ENCODE results near the gene PNPLA2. TPM values are rescaled to one million over a fixed set of nuclear protein-coding genes. Genes with fewer than 3 reads are reported as not detected.
A peak's percentile ranks its signal among the peaks of the same experiment; 100 is the strongest.

The PNPLA2 gene
- total RNA-seq, 1 experiment from 2014 or later: 66.5 TPM

DNA sequence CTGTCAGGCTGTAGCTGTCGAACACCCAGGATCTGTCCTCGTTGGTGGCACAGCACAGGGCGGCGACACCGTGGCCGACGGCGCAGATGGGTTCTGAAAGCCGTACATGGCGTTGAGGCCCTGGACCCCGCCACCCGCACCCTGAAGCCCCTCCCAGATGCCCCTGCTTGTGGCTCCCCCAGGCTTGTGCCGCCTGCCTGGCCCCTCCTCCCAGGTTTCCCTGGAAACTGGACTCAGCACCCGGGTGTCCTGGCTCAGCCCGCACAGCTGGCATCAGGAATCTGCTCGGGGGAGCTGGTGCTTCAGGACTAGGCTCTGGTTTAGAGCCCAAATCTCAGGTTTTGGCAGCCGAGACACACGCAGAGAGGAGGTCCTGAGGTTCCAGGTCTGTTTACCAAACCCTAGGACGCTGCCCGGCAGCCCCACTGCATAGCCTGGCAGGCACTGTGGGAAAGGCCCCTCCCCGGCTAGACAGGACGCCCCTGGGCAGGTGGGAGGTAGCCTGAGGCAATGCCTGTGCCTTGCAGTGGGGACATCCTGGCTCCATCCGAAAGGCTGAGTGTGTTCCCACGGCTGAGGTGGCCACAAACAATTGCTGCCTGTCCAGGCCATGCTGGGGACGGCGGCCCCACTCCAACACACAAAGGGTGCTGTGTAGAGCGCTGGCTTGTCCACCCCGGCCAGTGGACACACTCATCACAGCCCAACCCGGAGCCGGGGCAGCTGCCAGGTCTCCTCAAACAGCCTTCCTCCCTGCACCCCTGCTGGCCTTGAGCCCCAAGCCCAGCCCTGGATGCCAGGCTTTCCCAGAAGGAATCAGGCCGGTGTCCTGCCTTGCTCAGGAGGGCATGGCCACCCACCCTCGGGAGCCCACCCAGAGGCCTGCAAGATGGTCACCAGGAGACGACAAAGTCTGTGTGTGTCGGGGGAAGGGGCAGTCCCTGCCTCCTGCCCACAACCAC, 46.0 kb upstream of the PNPLA2 start:
- no peak overlapping the region for H3K27ac Mint-ChIP-seq
- TF ChIP-seq GRHL2 (CRISPR knock-in tag; IDR thresholded peaks at IDR 0.05; ENCODE audit: insufficient replicate concordance, severe bottlenecking) (no peak), FOXJ3 (CRISPR knock-in tag; IDR thresholded peaks at IDR 0.05; ENCODE audit: borderline replicate concordance) (no peak), ZNF317 (CRISPR knock-in tag; IDR thresholded peaks at IDR 0.05; ENCODE audit: borderline replicate concordance, low read depth) (no peak), TEAD4 (CRISPR knock-in tag; IDR thresholded peaks at IDR 0.05) (no peak), ESRRA (CRISPR knock-in tag; IDR thresholded peaks at IDR 0.05; ENCODE audit: borderline replicate concordance) (no peak), ZNF671 (CRISPR knock-in tag; IDR thresholded peaks at IDR 0.05) (no peak), NR2C2 (CRISPR knock-in tag; IDR thresholded peaks at IDR 0.05) (no peak)
- TF ChIP-seq, protein P1, sequence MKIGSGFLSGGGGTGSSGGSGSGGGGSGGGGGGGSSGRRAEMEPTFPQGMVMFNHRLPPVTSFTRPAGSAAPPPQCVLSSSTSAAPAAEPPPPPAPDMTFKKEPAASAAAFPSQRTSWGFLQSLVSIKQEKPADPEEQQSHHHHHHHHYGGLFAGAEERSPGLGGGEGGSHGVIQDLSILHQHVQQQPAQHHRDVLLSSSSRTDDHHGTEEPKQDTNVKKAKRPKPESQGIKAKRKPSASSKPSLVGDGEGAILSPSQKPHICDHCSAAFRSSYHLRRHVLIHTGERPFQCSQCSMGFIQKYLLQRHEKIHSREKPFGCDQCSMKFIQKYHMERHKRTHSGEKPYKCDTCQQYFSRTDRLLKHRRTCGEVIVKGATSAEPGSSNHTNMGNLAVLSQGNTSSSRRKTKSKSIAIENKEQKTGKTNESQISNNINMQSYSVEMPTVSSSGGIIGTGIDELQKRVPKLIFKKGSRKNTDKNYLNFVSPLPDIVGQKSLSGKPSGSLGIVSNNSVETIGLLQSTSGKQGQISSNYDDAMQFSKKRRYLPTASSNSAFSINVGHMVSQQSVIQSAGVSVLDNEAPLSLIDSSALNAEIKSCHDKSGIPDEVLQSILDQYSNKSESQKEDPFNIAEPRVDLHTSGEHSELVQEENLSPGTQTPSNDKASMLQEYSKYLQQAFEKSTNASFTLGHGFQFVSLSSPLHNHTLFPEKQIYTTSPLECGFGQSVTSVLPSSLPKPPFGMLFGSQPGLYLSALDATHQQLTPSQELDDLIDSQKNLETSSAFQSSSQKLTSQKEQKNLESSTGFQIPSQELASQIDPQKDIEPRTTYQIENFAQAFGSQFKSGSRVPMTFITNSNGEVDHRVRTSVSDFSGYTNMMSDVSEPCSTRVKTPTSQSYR (CRISPR knock-in tag; IDR thresholded peaks at IDR 0.05): no peak
- TF ChIP-seq, protein P2, sequence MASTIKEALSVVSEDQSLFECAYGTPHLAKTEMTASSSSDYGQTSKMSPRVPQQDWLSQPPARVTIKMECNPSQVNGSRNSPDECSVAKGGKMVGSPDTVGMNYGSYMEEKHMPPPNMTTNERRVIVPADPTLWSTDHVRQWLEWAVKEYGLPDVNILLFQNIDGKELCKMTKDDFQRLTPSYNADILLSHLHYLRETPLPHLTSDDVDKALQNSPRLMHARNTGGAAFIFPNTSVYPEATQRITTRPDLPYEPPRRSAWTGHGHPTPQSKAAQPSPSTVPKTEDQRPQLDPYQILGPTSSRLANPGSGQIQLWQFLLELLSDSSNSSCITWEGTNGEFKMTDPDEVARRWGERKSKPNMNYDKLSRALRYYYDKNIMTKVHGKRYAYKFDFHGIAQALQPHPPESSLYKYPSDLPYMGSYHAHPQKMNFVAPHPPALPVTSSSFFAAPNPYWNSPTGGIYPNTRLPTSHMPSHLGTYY (CRISPR knock-in tag; IDR thresholded peaks at IDR 0.05): no peak
- DNase-seq (ENCODE audit: low spot score): peak; percentile 12
- no peak overlapping the region for H3K4me3 Mint-ChIP-seq
- no peak for ATAC-seq
- H3K27me3 Mint-ChIP-seq (ENCODE audit: low read depth): no peaks in the 10 kb centered on the region
- peaks cover 9% of the 10 kb centered on the region; the same call in 1 of the 2 replicates for H3K36me3 Mint-ChIP-seq
- no peaks in the 10 kb centered on the region for H3K9me3 Mint-ChIP-seq
- POLR2A ChIA-PET: no interaction called here
- CTCF ChIA-PET: interaction anchor here (1.4 kb wide), 1 partner anchor 11 kb away, joined by 3 read pairs; no protein-coding TSS in a partner anchor
- peaks cover 11% of the 10 kb centered on the region for H3K4me1 Mint-ChIP-seq

DNA sequence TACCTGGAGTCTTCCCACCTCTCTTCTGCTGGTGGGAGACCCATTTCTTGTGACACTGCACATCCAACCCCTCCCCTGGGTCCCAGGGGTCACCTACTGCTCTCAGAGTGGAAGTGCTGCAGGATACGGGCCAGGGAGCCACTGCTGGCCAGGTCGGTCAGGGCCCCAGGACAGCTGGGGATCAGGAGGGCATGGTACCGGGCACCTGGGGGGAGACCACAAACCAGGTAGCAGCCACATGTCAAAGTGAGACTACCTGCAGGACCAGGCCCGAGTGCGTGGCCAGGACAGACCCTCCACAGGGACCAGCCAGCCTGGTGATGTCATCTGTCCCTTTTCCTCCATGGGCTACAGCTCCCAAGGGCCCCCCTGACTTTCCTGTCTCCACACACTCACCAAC, 45.3 kb upstream of the PNPLA2 start:
- POLR2A ChIA-PET: no interaction called here
- DNase-seq (ENCODE audit: low spot score) (no peak), ATAC-seq (no peak)
- Mint-ChIP-seq H3K27ac (no peak overlapping the region), H3K27me3 (ENCODE audit: low read depth) (no peaks in the 10 kb centered on the region), H3K9me3 (no peaks in the 10 kb centered on the region), H3K4me3 (no peak overlapping the region), H3K4me1 (peaks cover 11% of the 10 kb centered on the region), H3K36me3 (peaks cover 9% of the 10 kb centered on the region; the same call in 1 of the 2 replicates)
- TF ChIP-seq TP53 (CRISPR knock-in tag; IDR thresholded peaks at IDR 0.05): no peak
- CTCF ChIA-PET: interaction anchor here (0.5 kb wide), 1 partner anchor 12 kb away, joined by 3 read pairs; no protein-coding TSS in a partner anchor

DNA sequence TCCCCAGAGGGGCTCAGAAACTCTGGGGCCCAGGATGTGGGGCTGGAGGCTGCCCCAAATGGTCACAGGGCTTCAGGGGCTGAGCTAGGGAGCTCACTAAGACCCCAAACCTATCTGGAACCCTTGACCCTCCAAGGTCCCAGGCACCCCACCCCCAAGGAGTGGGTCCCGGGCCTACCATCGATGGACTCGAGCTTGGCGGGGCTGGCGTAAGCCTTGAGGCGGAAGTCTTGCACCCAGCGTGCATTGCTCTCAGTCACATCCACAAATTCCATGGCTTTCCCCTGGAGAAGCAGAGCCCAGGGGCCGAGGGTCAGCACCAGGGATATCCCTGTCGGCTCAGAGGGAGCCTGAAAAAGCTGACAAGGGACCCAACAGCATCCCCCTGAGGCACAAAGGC, 44.9 kb upstream of the PNPLA2 start:
- POLR2A ChIA-PET: no interaction called here
- no peak for DNase-seq (ENCODE audit: low spot score)
- H3K9me3 Mint-ChIP-seq: no peaks in the 10 kb centered on the region
- peaks cover 12% of the 10 kb centered on the region for H3K4me1 Mint-ChIP-seq
- no peak for ATAC-seq
- CTCF ChIA-PET: interaction anchor here (0.5 kb wide), 1 partner anchor 12 kb away, joined by 3 read pairs; no protein-coding TSS in a partner anchor
- H3K4me3 Mint-ChIP-seq: no peak overlapping the region
- H3K36me3 Mint-ChIP-seq: peaks cover 9% of the 10 kb centered on the region; the same call in 1 of the 2 replicates
- H3K27ac Mint-ChIP-seq: no peak overlapping the region
- no peaks in the 10 kb centered on the region for H3K27me3 Mint-ChIP-seq (ENCODE audit: low read depth)
- TF ChIP-seq RORB (CRISPR knock-in tag; IDR thresholded peaks at IDR 0.05) (no peak), NFATC4 (CRISPR knock-in tag; IDR thresholded peaks at IDR 0.05) (no peak), SMAD4 (CRISPR knock-in tag; IDR thresholded peaks at IDR 0.05) (no peak), JUN (CRISPR knock-in tag; IDR thresholded peaks at IDR 0.05) (no peak), CREB1 (CRISPR knock-in tag; IDR thresholded peaks at IDR 0.05) (no peak), OVOL2 (CRISPR knock-in tag; IDR thresholded peaks at IDR 0.05; ENCODE audit: borderline replicate concordance) (no peak), HMGA2 (CRISPR knock-in tag; IDR thresholded peaks at IDR 0.05) (no peak), KAT7 (CRISPR knock-in tag; IDR thresholded peaks at IDR 0.05; ENCODE audit: borderline replicate concordance) (no peak)
- TF ChIP-seq, protein P3, sequence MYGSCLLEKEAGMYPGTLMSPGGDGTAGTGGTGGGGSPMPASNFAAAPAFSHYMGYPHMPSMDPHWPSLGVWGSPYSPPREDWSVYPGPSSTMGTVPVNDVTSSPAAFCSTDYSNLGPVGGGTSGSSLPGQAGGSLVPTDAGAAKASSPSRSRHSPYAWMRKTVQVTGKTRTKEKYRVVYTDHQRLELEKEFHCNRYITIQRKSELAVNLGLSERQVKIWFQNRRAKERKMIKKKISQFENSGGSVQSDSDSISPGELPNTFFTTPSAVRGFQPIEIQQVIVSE (CRISPR knock-in tag; IDR thresholded peaks at IDR 0.05; ENCODE audit: borderline replicate concordance): no peak
- TF ChIP-seq, protein P4, sequence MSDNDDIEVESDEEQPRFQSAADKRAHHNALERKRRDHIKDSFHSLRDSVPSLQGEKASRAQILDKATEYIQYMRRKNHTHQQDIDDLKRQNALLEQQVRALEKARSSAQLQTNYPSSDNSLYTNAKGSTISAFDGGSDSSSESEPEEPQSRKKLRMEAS (CRISPR knock-in tag; IDR thresholded peaks at IDR 0.05): no peak
- TF ChIP-seq, protein P5, sequence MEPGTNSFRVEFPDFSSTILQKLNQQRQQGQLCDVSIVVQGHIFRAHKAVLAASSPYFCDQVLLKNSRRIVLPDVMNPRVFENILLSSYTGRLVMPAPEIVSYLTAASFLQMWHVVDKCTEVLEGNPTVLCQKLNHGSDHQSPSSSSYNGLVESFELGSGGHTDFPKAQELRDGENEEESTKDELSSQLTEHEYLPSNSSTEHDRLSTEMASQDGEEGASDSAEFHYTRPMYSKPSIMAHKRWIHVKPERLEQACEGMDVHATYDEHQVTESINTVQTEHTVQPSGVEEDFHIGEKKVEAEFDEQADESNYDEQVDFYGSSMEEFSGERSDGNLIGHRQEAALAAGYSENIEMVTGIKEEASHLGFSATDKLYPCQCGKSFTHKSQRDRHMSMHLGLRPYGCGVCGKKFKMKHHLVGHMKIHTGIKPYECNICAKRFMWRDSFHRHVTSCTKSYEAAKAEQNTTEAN (CRISPR knock-in tag; IDR thresholded peaks at IDR 0.05): no peak
